NCI-H2196 treated with DMSO at 0.1 percent for 48 hours (cell line): ENCODE measurements around the gene GRHL1.

Source experiments
- DNase-seq: peaks from one replicate; lab custom pipeline; 2025; ENCODE audit not compliant: unreplicated experiment; lab: John Stamatoyannopoulos, UW

GRHL1 gene

GRCh38 chr2:10036095-10036884 is 84.8 kb downstream of the GRHL1 start:
- peak; percentile 83 for DNase-seq

DNA sequence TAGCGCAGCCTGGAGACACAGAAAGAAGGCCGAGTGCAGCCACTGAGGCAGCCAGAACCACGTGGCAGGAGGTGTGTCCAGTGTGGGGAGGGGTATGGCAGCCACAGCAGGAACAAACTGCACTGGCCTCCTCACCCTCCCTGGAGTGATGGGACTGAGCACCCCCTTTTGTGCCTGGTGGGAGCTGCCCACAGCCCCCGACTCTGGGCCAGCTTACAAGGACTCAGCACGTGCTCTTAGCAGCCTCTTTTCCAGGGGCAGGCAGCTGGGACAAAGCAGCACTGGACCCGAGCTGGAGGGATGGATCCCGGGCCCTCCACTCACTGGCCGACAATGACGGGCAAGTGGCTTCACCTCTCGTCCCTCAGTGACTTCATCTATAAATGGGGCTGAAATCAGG is 86.6 kb downstream of the GRHL1 start:
- no peak for DNase-seq

- no peak for DNase-seq
Observed at GRCh38 chr2:10038716-10039115, 87.2 kb downstream of the GRHL1 start.

DNA sequence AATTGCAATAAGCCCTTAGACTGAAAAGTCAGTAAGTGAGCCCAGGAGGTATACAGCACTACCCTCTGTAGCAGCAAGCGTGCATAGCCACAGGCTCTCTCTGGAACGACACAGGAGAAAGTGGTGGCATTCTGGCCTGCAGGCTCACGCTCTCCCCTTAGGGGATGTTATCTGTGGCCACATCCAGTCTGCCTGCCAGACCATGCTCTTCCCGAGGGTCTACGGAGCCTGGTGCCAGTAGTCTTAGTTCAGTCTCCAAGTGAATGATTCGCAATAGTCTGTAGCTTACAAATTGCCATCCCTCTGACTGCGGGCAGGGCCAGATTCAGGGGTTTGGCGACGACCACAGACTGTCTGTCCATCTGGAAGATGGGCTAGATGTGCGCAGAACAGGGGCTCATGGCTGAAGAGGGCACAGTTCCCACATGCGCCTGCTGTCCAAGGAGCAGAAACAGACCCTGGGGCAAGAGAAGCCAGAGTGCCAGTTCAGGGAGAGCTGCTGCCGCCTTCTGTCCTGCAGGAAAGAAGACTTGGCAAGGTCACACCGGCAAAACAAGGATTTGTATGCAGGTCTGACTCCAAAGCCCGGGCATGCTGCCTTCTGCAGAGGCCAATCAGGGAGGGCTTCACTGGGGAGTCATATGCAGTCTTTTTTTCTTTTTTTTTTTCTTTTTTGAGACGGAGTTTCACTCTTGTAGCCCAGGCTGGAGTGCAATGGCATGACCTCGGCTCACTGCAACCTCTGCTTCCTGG is 88.3 kb downstream of the GRHL1 start:
- no peak for DNase-seq

- no peak for DNase-seq
Observed at GRCh38 chr2:10041711-10042110, 90.2 kb downstream of the GRHL1 start.

GRCh38 chr2:10042301-10043161 is 91.0 kb downstream of the GRHL1 start:
- DNase-seq = no peak

GRCh38 chr2:10043256-10043905 is 91.9 kb downstream of the GRHL1 start, which contains the start of gene KLF11:
Gene KLF11, plus strand, starts transcription at chr2:10043550. Its CDS starts 167 bp downstream, at chr2:10043717.
- DNase-seq = peak; percentile 97

GRCh38 chr2:10043906-10044601 is 92.6 kb downstream of the GRHL1 start:
- peak; percentile 99 for DNase-seq

- DNase-seq = no peak
Observed at GRCh38 chr2:10045561-10046355, 94.3 kb downstream of the GRHL1 start.

GRCh38 chr2:10046931-10047330 is 95.4 kb downstream of the GRHL1 start:
- DNase-seq = no peak

GRCh38 chr2:10047616-10048500 is 96.4 kb downstream of the GRHL1 start:
- DNase-seq = no peak

DNA sequence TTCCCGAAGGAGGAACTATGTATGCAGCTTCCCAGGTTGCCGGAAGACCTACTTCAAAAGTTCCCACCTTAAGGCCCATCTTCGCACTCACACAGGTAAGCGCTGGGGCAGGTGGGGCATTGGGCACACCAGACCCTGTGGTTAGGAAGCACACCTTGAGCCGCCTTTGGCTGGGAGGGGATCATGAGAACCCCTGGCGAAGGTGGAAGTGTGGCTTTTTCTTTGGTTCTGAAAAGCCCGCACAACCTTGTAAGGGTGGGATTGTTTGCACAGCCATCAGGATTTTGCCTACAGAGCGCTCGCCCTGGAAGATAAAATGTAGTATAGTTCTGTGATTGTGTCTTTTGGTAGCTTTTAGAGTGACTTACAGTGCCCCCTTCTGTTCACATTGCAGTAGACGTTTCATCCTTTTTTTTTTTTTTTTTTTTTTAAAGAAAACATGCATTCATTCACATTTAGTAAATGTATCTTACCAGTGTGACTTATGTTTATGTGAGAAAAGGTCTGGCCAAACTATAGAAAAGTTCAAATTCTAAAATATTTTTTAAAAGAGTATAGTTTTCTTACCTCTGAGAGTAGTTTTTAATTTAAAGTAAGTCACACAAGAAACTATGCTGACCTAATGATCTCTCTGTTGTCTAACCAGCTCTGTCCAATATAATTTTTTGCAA is 97.1 kb downstream of the GRHL1 start:
- peak; percentile 56 for DNase-seq
